ENCODE results near the gene TMC4. TPM values are rescaled to one million over a fixed set of nuclear protein-coding genes. Genes with fewer than 3 reads are reported as not detected.
"Not testable (repeated sequence)": the region's sequence is repeated elsewhere in the genome, so short reads cannot be mapped to it uniquely, and the experiment has no call there.

Gene TMC4
- total RNA-seq, 1 donor from 2014 or later: 23.2 TPM

DNA sequence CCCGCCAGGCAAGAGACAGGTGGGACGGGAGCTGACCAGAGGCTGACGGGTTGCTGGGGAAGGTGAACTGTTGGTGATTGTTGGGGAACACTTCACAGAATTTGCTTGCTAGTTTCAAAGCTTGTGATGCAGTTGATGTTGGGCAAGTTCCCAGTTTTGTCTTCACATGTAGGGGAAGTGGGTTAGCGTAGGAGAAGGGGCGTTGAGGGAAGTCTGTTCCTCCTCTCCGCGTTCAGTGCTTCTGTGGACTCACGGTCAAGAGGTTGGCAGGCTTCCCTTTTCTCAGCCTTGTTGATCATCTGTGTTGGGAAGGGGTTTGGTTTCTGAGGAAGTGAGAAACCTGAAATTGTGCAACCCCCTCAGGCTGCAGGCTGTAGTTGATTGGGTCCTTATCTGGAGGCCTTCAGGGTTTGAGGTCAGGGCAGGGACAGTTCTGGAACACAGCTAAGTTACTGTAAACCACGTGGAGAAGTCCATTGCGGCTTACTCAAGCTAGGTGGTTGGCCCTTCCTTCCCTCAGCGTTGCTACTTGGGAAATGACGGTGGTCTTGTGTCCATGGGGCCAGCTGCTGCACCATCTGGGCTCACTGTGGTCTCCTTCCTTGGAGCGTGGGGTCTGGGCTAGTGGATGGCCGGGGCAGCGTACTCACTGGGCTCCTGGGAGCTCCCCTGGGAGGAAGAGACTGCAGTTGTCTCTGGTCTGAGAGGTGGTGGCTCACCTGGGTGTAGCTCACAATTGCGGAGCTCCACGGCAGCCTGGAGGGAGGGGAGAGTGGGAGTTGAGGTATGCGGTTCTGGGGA lies 35.2 kb upstream of the TMC4 start:
- no peak overlapping the region for H3K4me3 ChIP-seq (ENCODE audit: low read depth, low read length)
- peak; percentile 43 for DNase-seq (ENCODE audit: low read depth)
- peaks cover 37% of the 10 kb centered on the region for H3K36me3 ChIP-seq (ENCODE audit: control insufficient read depth, insufficient read depth, low read length)
- no peak for FAIRE-seq
- TF ChIP-seq, protein P1, sequence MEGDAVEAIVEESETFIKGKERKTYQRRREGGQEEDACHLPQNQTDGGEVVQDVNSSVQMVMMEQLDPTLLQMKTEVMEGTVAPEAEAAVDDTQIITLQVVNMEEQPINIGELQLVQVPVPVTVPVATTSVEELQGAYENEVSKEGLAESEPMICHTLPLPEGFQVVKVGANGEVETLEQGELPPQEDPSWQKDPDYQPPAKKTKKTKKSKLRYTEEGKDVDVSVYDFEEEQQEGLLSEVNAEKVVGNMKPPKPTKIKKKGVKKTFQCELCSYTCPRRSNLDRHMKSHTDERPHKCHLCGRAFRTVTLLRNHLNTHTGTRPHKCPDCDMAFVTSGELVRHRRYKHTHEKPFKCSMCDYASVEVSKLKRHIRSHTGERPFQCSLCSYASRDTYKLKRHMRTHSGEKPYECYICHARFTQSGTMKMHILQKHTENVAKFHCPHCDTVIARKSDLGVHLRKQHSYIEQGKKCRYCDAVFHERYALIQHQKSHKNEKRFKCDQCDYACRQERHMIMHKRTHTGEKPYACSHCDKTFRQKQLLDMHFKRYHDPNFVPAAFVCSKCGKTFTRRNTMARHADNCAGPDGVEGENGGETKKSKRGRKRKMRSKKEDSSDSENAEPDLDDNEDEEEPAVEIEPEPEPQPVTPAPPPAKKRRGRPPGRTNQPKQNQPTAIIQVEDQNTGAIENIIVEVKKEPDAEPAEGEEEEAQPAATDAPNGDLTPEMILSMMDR (IDR thresholded peaks at IDR 0.05; ENCODE audit: insufficient read depth, low read length, severe bottlenecking): no peak
- no peaks in the 10 kb centered on the region for H3K27me3 ChIP-seq (ENCODE audit: control insufficient read depth, insufficient read depth, low read length)

DNA sequence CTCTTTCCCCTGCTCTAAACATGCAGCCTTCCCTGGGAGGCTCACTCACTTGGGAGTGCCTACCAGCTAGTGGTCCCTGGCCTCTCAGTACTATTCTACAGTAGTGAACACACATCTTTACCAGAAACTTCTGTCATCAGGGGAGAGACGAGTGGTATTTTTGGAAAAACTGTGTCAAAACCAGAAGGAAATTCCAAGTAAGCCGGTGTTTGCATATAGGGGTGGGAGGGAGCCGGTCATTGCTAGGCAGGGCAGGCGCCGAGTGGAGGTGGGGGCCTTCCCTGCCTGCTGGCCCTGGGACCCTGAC lies 34.7 kb upstream of the TMC4 start:
- FAIRE-seq (no peak), DNase-seq (ENCODE audit: low read depth) (no peak)
- Histone ChIP-seq H3K36me3 (ENCODE audit: control insufficient read depth, insufficient read depth, low read length) (peaks cover 43% of the 10 kb centered on the region), H3K27me3 (ENCODE audit: control insufficient read depth, insufficient read depth, low read length) (no peaks in the 10 kb centered on the region), H3K4me3 (ENCODE audit: low read depth, low read length) (no peak overlapping the region)
- TF ChIP-seq, protein P1 (IDR thresholded peaks at IDR 0.05; ENCODE audit: insufficient read depth, low read length, severe bottlenecking): no peak

DNA sequence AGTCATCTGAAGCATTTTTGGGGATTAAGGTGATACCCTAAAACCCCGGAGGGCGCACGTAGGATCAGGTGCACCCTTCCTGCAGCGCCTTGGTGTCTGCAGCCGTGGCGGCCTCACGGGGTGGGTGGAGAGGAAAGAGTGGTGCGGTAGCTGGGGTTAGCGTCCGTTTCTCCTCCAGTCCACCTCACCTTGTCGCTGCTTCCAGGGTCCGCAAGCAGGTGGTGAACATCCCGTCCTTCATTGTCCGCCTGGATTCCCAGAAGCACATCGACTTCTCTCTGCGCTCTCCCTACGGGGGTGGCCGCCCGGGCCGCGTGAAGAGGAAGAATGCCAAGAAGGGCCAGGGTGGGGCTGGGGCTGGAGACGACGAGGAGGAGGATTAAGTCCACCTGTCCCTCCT lies 34.2 kb upstream of the TMC4 start:
- peaks cover 46% of the 10 kb centered on the region for H3K36me3 ChIP-seq (ENCODE audit: control insufficient read depth, insufficient read depth, low read length)
- FAIRE-seq; H3K4me3 ChIP-seq (ENCODE audit: low read depth, low read length); H3K27me3 ChIP-seq (ENCODE audit: control insufficient read depth, insufficient read depth, low read length); DNase-seq (ENCODE audit: low read depth): not testable (repeated sequence)

DNA sequence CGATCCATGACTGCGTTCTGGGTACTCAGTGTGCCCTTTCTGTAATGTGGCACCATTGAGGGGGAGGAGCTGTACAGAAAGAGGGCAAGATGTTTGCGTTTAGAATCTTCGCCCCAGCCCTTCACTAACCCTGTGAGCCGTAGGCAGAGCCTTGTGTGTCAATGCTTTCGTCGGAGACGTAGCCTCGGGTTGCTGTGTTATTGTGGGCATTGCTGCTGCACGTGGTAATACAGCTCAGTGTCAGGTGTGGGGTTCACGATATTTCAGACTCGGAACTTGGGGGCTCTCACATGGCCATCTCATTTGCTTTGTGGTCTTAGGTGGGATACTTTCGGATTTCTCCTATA lies 33.8 kb upstream of the TMC4 start:
- no peaks in the 10 kb centered on the region for H3K27me3 ChIP-seq (ENCODE audit: control insufficient read depth, insufficient read depth, low read length)
- TF ChIP-seq, protein P1 (IDR thresholded peaks at IDR 0.05; ENCODE audit: insufficient read depth, low read length, severe bottlenecking): no peak
- no peak for DNase-seq (ENCODE audit: low read depth)
- FAIRE-seq: no peak
- H3K36me3 ChIP-seq (ENCODE audit: control insufficient read depth, insufficient read depth, low read length): peaks cover 50% of the 10 kb centered on the region
- H3K4me3 ChIP-seq (ENCODE audit: low read depth, low read length): no peak overlapping the region

DNA sequence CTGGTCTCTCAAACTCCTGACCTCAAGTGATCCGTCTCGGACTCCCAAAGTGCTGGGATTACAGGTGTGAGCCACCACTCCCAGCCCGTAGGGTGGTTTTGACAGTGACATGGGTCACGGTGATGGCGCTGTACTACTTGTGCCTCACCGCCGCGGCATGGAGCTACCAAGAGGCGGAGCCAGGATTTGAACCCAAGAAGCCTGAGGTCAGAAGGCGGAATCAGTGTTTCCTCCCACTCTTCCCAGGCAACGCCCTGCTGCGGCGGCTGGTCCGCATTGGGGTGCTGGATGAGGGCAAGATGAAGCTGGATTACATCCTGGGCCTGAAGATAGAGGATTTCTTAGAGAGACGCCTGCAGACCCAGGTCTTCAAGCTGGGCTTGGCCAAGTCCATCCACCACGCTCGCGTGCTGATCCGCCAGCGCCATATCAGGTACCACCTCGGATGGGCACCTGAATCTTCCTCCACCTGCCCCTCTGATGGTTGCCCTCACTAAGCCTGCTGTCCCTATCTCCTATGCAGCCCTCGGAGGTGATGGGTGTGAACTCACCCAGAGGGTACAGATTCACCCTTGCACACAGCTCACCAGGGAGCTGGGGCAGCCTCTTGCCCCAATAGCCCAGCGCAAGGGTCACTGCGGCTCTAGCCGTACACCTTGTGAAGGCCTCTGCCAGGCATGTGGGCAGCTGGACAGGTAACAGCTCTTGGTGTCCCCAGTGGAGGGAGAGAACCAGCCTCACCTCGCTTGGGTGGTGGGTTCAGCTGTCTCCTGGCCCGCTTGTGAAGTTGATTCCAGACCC lies 33.3 kb upstream of the TMC4 start:
- TF ChIP-seq, protein P1 (IDR thresholded peaks at IDR 0.05; ENCODE audit: insufficient read depth, low read length, severe bottlenecking): no peak
- H3K4me3 ChIP-seq (ENCODE audit: low read depth, low read length): no peak overlapping the region

DNA sequence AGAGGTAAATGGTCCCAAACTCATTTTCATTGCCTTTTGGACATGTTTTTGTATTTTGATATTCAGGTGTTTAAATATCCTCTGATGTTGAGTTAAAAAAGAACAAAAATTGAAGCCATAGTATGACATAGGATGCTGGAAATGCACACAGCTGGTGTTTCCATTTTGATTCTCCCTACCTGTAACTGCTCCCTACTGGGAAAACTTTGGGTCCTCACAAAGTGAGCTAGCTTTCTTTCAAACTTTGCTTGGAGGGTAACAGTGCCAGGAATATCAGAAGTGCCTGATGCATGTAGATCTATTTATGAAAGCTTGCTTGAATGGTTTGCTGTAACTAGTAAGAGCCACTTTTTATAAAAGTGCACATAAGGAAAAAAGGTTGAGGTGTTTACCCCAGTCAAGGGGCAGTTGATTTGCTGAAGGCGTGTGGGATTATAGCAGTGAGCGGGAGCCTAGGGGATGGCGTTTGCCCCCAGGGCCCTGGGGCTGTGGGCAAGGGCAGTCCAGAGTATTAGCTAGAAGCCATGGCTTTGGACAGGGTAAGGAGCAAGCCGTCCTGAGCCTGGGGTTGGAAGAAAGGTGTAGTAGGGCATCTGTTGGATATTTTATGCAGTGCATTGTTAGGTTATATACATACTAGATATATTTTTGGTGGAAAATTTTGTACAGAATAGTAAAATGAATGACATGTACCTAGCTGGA lies 32.0 kb upstream of the TMC4 start:
- TF ChIP-seq, protein P1 (IDR thresholded peaks at IDR 0.05; ENCODE audit: insufficient read depth, low read length, severe bottlenecking): no peak
- DNase-seq (ENCODE audit: low read depth) (no peak), FAIRE-seq (no peak)
- H3K36me3 ChIP-seq (ENCODE audit: control insufficient read depth, insufficient read depth, low read length): peaks cover 52% of the 10 kb centered on the region
- H3K4me3 ChIP-seq (ENCODE audit: low read depth, low read length): no peak overlapping the region
- H3K27me3 ChIP-seq (ENCODE audit: control insufficient read depth, insufficient read depth, low read length): no peaks in the 10 kb centered on the region

More for the DNA sequence above, 33.3 kb upstream of the TMC4 start:
- DNase-seq (ENCODE audit: low read depth) (no peak), FAIRE-seq (no peak)
- H3K27me3 ChIP-seq (ENCODE audit: control insufficient read depth, insufficient read depth, low read length): no peaks in the 10 kb centered on the region
- peaks cover 53% of the 10 kb centered on the region for H3K36me3 ChIP-seq (ENCODE audit: control insufficient read depth, insufficient read depth, low read length)

All from bronchial epithelial cell (primary cell).